ENCODE data around the gene PGGHG. TPM values are rescaled to one million over a fixed set of nuclear protein-coding genes. Genes with fewer than 3 reads are reported as not detected.

The PGGHG gene
- total RNA-seq, 1 donor from 2014 or later: 46.7 TPM

- no peaks in the 10 kb centered on the region for H3K27me3 ChIP-seq
- peak in 1 of 2 donors; percentile 94 for DNase-seq (ENCODE audit: extremely low spot score in 2 of 2)
- intact Hi-C loops (cut with DNase I): no loop called here
Measured at GRCh38 chr11:272195-272930, 16.6 kb upstream of the PGGHG start.

GRCh38 chr11:272931-273198, 16.1 kb upstream of the PGGHG start:
- Histone ChIP-seq H3K4me3 (no peak overlapping the region), H3K36me3 (no peaks in the 10 kb centered on the region), H3K9me3 (no peaks in the 10 kb centered on the region), H3K4me1 (peaks cover 8% of the 10 kb centered on the region), H3K27ac (no peak overlapping the region), H3K27me3 (no peaks in the 10 kb centered on the region)
- intact Hi-C loops (cut with DNase I): no loop called here
- DNase-seq (ENCODE audit: extremely low spot score in 2 of 2): peak in 1 of 2 donors; percentile 28
- TF ChIP-seq POLR2A (IDR thresholded peaks at IDR 0.05) (no peak), POLR2AphosphoS5 (IDR thresholded peaks at IDR 0.05; ENCODE audit: insufficient read depth in 1 of 2, low read depth in 1 of 2) (no peak), CTCF (IDR thresholded peaks at IDR 0.05) (no peak)

More at GRCh38 chr11:272195-272930, 16.6 kb upstream of the PGGHG start:
- H3K4me3 ChIP-seq: no peak overlapping the region
- H3K4me1 ChIP-seq: peaks cover 12% of the 10 kb centered on the region
- no peaks in the 10 kb centered on the region for H3K9me3 ChIP-seq
- H3K27ac ChIP-seq: no peak overlapping the region
- H3K36me3 ChIP-seq: no peaks in the 10 kb centered on the region
- TF ChIP-seq POLR2AphosphoS5 (IDR thresholded peaks at IDR 0.05; ENCODE audit: insufficient read depth in 1 of 2, low read depth in 1 of 2) (no peak), POLR2A (IDR thresholded peaks at IDR 0.05) (no peak), CTCF (IDR thresholded peaks at IDR 0.05) (no peak)

- H3K4me3 ChIP-seq: no peak overlapping the region
Measured at GRCh38 chr11:276219-276618, 12.7 kb upstream of the PGGHG start.

GRCh38 chr11:278001-278951, 10.7 kb upstream of the PGGHG start, which contains the start of gene NLRP6:
NLRP6 (plus strand) TSS chr11:278407; CDS start chr11:278570, 163 bp downstream.
- peak within 1 kb of the TSS; percentile 6 to 37 for H3K4me3 ChIP-seq
- DNase-seq (ENCODE audit: extremely low spot score in 2 of 2): peak in 1 of 2 donors; percentile 67
- intact Hi-C loops (cut with DNase I): no loop called here
- H3K36me3 ChIP-seq: no peaks in the 10 kb centered on the region
- H3K27me3 ChIP-seq: peaks cover 29% of the 10 kb centered on the region
- peaks cover 21% of the 10 kb centered on the region for H3K4me1 ChIP-seq
- H3K9me3 ChIP-seq: no peaks in the 10 kb centered on the region
- no peak within 1 kb of the TSS for H3K27ac ChIP-seq
- TF ChIP-seq POLR2AphosphoS5 (IDR thresholded peaks at IDR 0.05; ENCODE audit: insufficient read depth in 1 of 2, low read depth in 1 of 2) (no peak), CTCF (IDR thresholded peaks at IDR 0.05) (no peak), POLR2A (IDR thresholded peaks at IDR 0.05) (no peak)

More at GRCh38 chr11:276219-276618, 12.7 kb upstream of the PGGHG start:
- Histone ChIP-seq H3K9me3 (no peaks in the 10 kb centered on the region), H3K27ac (no peak overlapping the region), H3K27me3 (peaks cover 19% of the 10 kb centered on the region), H3K4me1 (peaks cover 17% of the 10 kb centered on the region), H3K36me3 (no peaks in the 10 kb centered on the region)
- intact Hi-C loops (cut with DNase I): no loop called here
- DNase-seq (ENCODE audit: extremely low spot score in 2 of 2): no peak
- TF ChIP-seq POLR2AphosphoS5 (IDR thresholded peaks at IDR 0.05; ENCODE audit: insufficient read depth in 1 of 2, low read depth in 1 of 2) (no peak), CTCF (IDR thresholded peaks at IDR 0.05) (no peak), POLR2A (IDR thresholded peaks at IDR 0.05) (no peak)
